Measurements from ENCODE around the gene NR3C2.

The NR3C2 gene

GRCh38 chr4:148300877-148301276 lies 141.3 kb downstream of the NR3C2 start:
- DNase-seq = no peak

- DNase-seq = no peak
These were observed 142.9 kb downstream of the NR3C2 start for GRCh38 chr4:148299337-148299736.

- DNase-seq = no peak
These were observed 145.7 kb downstream of the NR3C2 start for GRCh38 chr4:148296498-148296897.

- DNase-seq = no peak
These were observed 146.6 kb downstream of the NR3C2 start for GRCh38 chr4:148295642-148296041.

GRCh38 chr4:148293571-148293970 lies 148.6 kb downstream of the NR3C2 start:
- DNase-seq = no peak

- no peak for DNase-seq
These were observed 149.5 kb downstream of the NR3C2 start for GRCh38 chr4:148292686-148293085.

GRCh38 chr4:148289740-148290139 lies 152.5 kb downstream of the NR3C2 start:
- no peak for DNase-seq

- DNase-seq = no peak
These were observed 153.8 kb downstream of the NR3C2 start for GRCh38 chr4:148288448-148288847.

- no peak for DNase-seq
These were observed 155.1 kb downstream of the NR3C2 start for GRCh38 chr4:148287111-148287510.

- DNase-seq = no peak
These were observed 156.2 kb downstream of the NR3C2 start for GRCh38 chr4:148286012-148286411.

GRCh38 chr4:148283665-148284064 lies 158.5 kb downstream of the NR3C2 start:
- DNase-seq = no peak

- DNase-seq = no peak
These were observed 163.9 kb downstream of the NR3C2 start for GRCh38 chr4:148278310-148278709.

GRCh38 chr4:148275266-148275665 lies 166.9 kb downstream of the NR3C2 start:
- DNase-seq = no peak

- DNase-seq = no peak
These were observed 168.7 kb downstream of the NR3C2 start for GRCh38 chr4:148273501-148273986.

GRCh38 chr4:148271166-148271565 lies 171.0 kb downstream of the NR3C2 start:
- no peak for DNase-seq

GRCh38 chr4:148270630-148271029 lies 171.6 kb downstream of the NR3C2 start:
- no peak for DNase-seq

GRCh38 chr4:148268835-148269234 lies 173.4 kb downstream of the NR3C2 start:
- no peak for DNase-seq

- DNase-seq = no peak
These were observed 175.3 kb downstream of the NR3C2 start for GRCh38 chr4:148266921-148267320.

- DNase-seq = no peak
These were observed 176.0 kb downstream of the NR3C2 start for GRCh38 chr4:148266240-148266639.

- DNase-seq = no peak
These were observed 176.6 kb downstream of the NR3C2 start for GRCh38 chr4:148265627-148266026.

- DNase-seq = no peak
These were observed 178.4 kb downstream of the NR3C2 start for GRCh38 chr4:148263802-148264201.

GRCh38 chr4:148263127-148263526 lies 179.1 kb downstream of the NR3C2 start:
- no peak for DNase-seq

GRCh38 chr4:148261848-148262247 lies 180.4 kb downstream of the NR3C2 start:
- no peak for DNase-seq

- DNase-seq = no peak
These were observed 182.4 kb downstream of the NR3C2 start for GRCh38 chr4:148259841-148260240.

GRCh38 chr4:148258535-148258934 lies 183.7 kb downstream of the NR3C2 start:
- DNase-seq = no peak

GRCh38 chr4:148255344-148255720 lies 186.9 kb downstream of the NR3C2 start:
- no peak for DNase-seq

Measured in stimulated activated CD4-positive, alpha-beta T cell treated with anti-CD3 and anti-CD28 coated beads, Interleukin-1b, Interleukin-23, amount 100 ng/mL, for 48 hours (primary cell).